Ovary (tissue), 9 donors: ENCODE results near the gene ZFP36. TPM values are rescaled to one million over a fixed set of nuclear protein-coding genes. Genes with fewer than 3 reads are reported as not detected.
A peak's percentile ranks its signal among the peaks of the same experiment; 100 is the strongest.

ENCODE experiments used
- DNase-seq, 5 donors: peaks; one replicate each; pipeline ENCODE4 v3.0.0-alpha.2; 2019 to 2020
- H3K27ac ChIP-seq, 2 donors: fragments of 200-600 bp; one replicate each; pipeline versions ENCODE4 v1.5.1 to v1.8.0; 2019 to 2022
- H3K27me3 ChIP-seq: fragments of 200-600 bp; one replicate; pipeline ENCODE4 v1.8.0; 2022
- H3K36me3 ChIP-seq: fragments of 200-600 bp; sonication (generic); one replicate; pipeline ENCODE4 v1.5.1; 2019
- H3K4me1 ChIP-seq: one replicate; pipeline ENCODE4 v1.8.1; 2013; ENCODE audit warnings: mild to moderate bottlenecking, moderate library complexity; ENCODE audit not compliant: insufficient read depth
- H3K4me3 ChIP-seq: fragments of 200-600 bp; sonication (generic); one replicate; pipeline ENCODE4 v1.5.1; 2017
- H3K9me3 ChIP-seq, 2 donors: fragments of 200-600 bp in 1 of 2; sonication (generic) in 1 of 2; one replicate each; pipeline versions ENCODE4 v1.5.1 to v1.8.1; 2013 to 2019; ENCODE audit warnings: mild to moderate bottlenecking in 1 of 2, moderate library complexity in 1 of 2
- CTCF ChIP-seq, 3 donors: fragments of 450-650 bp in 2 of 3; fragments of 200-600 bp in 1 of 3; IDR thresholded peaks; one replicate each; pipeline versions ENCODE4 v1.5.1 to v1.8.0; 2016 to 2022; ENCODE audit warnings: antibody characterized with exemption in 3 of 3, mild to moderate bottlenecking in 1 of 3
- EP300 ChIP-seq: sonication (generic); formaldehyde crosslinking; IDR thresholded peaks from one replicate; pipeline ENCODE4 v1.6.1; 2017; ENCODE audit warnings: antibody characterized with exemption
- POLR2A ChIP-seq: fragments of 450-650 bp; IDR thresholded peaks from one replicate; pipeline ENCODE4 v1.6.1; 2017; ENCODE audit warnings: antibody characterized with exemption, mild to moderate bottlenecking, moderate library complexity
- WGBS, 3 donors: extraction: QIAGEN DNeasy Blood & Tissue Kit in 1 of 3; methylation state at CpG; one replicate each; pipeline versions ENCODE4 v1.1.5 to v1.1.7; 2013 to 2017; 5-methylcytosine and 5-hydroxymethylcytosine counted together
- intact Hi-C, 4 donors: fragments of 100-400 bp; cut with DNase I; formaldehyde crosslinking; loops; one replicate each; pipeline versions ENCODE4 v1.11.0 to v1.15.1; 2022 to 2023
- polyA plus RNA-seq, 2 donors: library from polyadenylated mRNA; stranded (reverse); fragments of 200-250 nt in 1 of 2; fragments of 350-450 nt in 1 of 2; fragmentation: Illumina TruSeq in 1 of 2; extraction: RNeasy Lipid Tissue Mini Kit (QIAGEN cat#74804) in 1 of 2; gene quantifications; one replicate each; pipeline ENCODE4 v1.2.3, GENCODE V29; 2013 to 2014
- total RNA-seq, 7 donors: library from RNA; depleted of rRNA in 2 of 7; stranded (reverse); fragments of >200 nt in 2 of 7; fragmentation: NEBNext Ultra II Directional in 3 of 7; extraction: Animal tissue kit (Norgen Biotek cat#: 25700) in 3 of 7; gene quantifications; one replicate each; pipeline versions ENCODE4 v1.1.0 to v1.2.4, GENCODE V29; 2016 to 2023
- donor health status: DM: no; HTN: no; CAD: no; lungs with moderate emphysema.
- donor health status: DM: no; HTN: no; CAD: no.
- donor health status: Bipolar disorder and iron deficiency.
- donor health status: DM: yes; HTN: yes; CAD: no.
- donor health status: DM: no; HTN: no; CAD: no.
- donor health status: DM: yes; HTN: yes; CAD: no.

Gene ZFP36
- total and polyA plus RNA-seq, 9 donors: 78.1 to 995 (median 196) TPM

- DNase-seq: peak; percentile 43 to 70 (median 66)
- intact Hi-C loops: no loop called here
- Histone ChIP-seq H3K4me1 (peaks cover 5% of the 10 kb centered on the region), H3K4me3 (peak overlapping the region; percentile 97), H3K27ac (peak overlapping the region; percentile 87 to 98), H3K9me3 (no peaks in the 10 kb centered on the region), H3K36me3 (no peaks in the 10 kb centered on the region), H3K27me3 (no peaks in the 10 kb centered on the region)
- WGBS, 3 donors: 16 to 30% (median 26%) methylated on average over 28 to 40 of the region's 40 CpGs
- TF ChIP-seq POLR2A (peak; percentile 36), EP300 (no peak), CTCF (IDR thresholded peaks at IDR 0.05) (no peak)
These were observed 1.2 kb downstream of the ZFP36 start for GRCh38 chr19:39407660-39408391.

DNA sequence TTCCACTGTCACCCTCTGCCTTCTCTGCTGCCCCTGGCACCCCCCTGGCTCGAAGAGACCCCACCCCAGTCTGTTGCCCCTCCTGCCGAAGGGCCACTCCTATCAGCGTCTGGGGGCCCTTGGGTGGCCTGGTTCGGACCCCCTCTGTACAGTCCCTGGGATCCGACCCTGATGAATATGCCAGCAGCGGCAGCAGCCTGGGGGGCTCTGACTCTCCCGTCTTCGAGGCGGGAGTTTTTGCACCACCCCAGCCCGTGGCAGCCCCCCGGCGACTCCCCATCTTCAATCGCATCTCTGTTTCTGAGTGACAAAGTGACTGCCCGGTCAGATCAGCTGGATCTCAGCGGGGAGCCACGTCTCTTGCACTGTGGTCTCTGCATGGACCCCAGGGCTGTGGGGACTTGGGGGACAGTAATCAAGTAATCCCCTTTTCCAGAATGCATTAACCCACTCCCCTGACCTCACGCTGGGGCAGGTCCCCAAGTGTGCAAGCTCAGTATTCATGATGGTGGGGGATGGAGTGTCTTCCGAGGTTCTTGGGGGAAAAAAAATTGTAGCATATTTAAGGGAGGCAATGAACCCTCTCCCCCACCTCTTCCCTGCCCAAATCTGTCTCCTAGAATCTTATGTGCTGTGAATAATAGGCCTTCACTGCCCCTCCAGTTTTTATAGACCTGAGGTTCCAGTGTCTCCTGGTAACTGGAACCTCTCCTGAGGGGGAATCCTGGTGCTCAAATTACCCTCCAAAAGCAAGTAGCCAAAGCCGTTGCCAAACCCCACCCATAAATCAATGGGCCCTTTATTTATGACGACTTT is 2.0 kb downstream of the ZFP36 start:
- WGBS, 3 donors: 23 to 34% (median 25%) methylated on average over 20 of the region's 20 CpGs
- intact Hi-C loops: no loop called here
- peak overlapping the region; percentile 87 to 98 for H3K27ac ChIP-seq
- DNase-seq: peak in 3 of 5 donors; percentile 41 to 72 (median 64)
- H3K9me3 ChIP-seq: no peaks in the 10 kb centered on the region
- TF ChIP-seq CTCF (IDR thresholded peaks at IDR 0.05) (no peak), EP300 (no peak), POLR2A (peak; percentile 12)
- peaks cover 5% of the 10 kb centered on the region for H3K4me1 ChIP-seq
- H3K4me3 ChIP-seq: peak overlapping the region; percentile 97
- H3K36me3 ChIP-seq: no peaks in the 10 kb centered on the region
- H3K27me3 ChIP-seq: no peaks in the 10 kb centered on the region

- H3K4me1 ChIP-seq: peaks cover 8% of the 10 kb centered on the region
- TF ChIP-seq EP300: peak; percentile 84
- TF ChIP-seq CTCF (IDR thresholded peaks at IDR 0.05): no peak
- TF ChIP-seq POLR2A: peak; percentile 71
These were observed 2.8 kb downstream of the ZFP36 start for GRCh38 chr19:39409208-39410016.

More at GRCh38 chr19:39409208-39410016, 2.8 kb downstream of the ZFP36 start:
- Histone ChIP-seq H3K36me3 (no peaks in the 10 kb centered on the region), H3K27ac (peak overlapping the region; percentile 87 to 98), H3K9me3 (no peaks in the 10 kb centered on the region), H3K27me3 (no peaks in the 10 kb centered on the region), H3K4me3 (peak overlapping the region; percentile 97)
- peak; percentile 91 to 96 (median 93) for DNase-seq
- 0 to 1% (median 1%) methylated on average over 26 to 52 of the region's 52 CpGs for WGBS, 3 donors
- intact Hi-C loops: no loop called here
